ENCODE data around the gene MLLT3. TPM values are rescaled to one million over a fixed set of nuclear protein-coding genes. Genes with fewer than 3 reads are reported as not detected.

The MLLT3 gene
- total RNA-seq, 1 donor from 2014 or later: 18.0 TPM

DNA sequence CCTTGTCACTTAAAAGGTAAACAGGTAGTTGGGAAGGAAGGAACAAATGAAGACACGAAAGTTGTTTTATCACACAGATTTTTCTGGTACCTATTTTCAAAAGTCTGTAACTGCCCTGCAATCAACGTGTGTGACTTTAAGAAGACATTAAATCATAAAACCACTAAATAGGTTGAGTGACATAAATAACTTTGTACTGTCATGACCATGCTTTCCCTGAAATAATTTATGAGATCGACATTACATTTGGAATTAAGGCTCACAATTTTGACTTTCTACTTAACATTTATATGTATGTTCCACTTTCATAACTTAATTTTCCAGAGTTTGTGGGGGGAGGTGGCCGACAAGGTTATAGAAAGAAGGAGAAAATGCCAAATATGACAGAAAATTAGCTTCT, 181.1 kb downstream of the MLLT3 start:
- H3K9me3 ChIP-seq: no peaks in the 10 kb centered on the region
- TF ChIP-seq, protein P1, sequence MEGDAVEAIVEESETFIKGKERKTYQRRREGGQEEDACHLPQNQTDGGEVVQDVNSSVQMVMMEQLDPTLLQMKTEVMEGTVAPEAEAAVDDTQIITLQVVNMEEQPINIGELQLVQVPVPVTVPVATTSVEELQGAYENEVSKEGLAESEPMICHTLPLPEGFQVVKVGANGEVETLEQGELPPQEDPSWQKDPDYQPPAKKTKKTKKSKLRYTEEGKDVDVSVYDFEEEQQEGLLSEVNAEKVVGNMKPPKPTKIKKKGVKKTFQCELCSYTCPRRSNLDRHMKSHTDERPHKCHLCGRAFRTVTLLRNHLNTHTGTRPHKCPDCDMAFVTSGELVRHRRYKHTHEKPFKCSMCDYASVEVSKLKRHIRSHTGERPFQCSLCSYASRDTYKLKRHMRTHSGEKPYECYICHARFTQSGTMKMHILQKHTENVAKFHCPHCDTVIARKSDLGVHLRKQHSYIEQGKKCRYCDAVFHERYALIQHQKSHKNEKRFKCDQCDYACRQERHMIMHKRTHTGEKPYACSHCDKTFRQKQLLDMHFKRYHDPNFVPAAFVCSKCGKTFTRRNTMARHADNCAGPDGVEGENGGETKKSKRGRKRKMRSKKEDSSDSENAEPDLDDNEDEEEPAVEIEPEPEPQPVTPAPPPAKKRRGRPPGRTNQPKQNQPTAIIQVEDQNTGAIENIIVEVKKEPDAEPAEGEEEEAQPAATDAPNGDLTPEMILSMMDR (IDR thresholded peaks at IDR 0.05): no peak
- DNase-seq: no peak
- H3K27me3 ChIP-seq (ENCODE audit: low read depth): no peaks in the 10 kb centered on the region
- intact Hi-C loops (cut with DNase I): no loop called here
- no peak overlapping the region for H3K27ac ChIP-seq
- H3K4me3 ChIP-seq: no peak overlapping the region
- no peaks in the 10 kb centered on the region for H3K4me1 ChIP-seq
- H3K36me3 ChIP-seq: no peaks in the 10 kb centered on the region
- ATAC-seq: no peak

DNA sequence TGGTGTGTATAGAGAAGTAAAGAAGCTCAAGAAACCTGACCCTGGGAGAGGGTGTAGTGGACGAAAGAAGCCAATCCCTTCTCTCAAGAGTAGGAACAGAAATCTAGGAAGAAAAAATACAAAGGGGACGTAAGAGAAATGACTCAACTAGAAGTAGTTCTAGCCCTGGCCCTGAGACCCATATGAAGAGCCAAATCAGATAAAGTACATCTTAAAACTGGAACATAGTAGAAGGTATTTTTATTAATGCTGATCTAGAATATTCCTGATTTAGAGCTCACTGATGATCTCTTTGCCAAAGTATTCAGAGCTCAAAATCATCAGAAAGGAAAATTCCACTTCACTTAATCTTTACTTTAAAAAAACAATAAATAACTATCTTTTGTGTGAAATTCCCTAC, 184.8 kb downstream of the MLLT3 start:
- ATAC-seq (no peak), DNase-seq (no peak)
- TF ChIP-seq, protein P1 (IDR thresholded peaks at IDR 0.05): no peak
- Histone ChIP-seq H3K27ac (no peak overlapping the region), H3K4me1 (no peaks in the 10 kb centered on the region), H3K36me3 (no peaks in the 10 kb centered on the region), H3K9me3 (no peaks in the 10 kb centered on the region), H3K4me3 (no peak overlapping the region), H3K27me3 (ENCODE audit: low read depth) (no peaks in the 10 kb centered on the region)
- intact Hi-C loops (cut with DNase I): no loop called here

DNA sequence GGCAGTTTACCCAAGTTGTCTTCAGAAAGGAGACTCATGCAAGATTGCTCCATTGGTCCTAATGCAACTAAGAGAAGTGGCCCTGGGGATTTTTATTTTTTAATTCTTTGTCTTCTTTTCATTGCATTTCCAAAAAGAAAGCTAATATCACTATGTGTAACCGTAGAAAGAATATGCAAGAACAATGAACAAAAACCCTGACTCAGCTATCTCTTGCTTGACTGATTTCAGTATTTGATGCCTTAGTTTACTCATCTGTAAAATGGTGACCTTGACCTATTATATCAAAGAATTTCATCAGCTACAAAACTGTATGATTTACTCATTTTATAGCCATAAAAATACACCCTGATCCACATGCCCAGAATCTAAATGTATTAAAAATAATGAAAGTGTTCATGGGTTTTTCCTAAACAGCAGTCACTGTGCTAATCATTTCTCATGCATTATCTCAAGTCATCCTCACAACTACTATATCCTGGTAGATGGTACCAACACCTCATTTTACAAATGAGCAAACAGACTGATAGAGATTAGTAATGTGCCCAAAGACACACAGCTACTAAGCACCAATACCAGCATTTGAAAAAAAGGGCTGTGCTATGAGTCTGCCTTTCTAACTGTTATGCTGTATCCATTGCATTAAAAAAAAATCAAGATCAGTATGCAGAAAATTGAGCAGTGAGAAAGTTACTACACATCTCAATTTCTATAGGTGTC, 185.7 kb downstream of the MLLT3 start:
- no peaks in the 10 kb centered on the region for H3K36me3 ChIP-seq
- no peaks in the 10 kb centered on the region for H3K27me3 ChIP-seq (ENCODE audit: low read depth)
- H3K4me3 ChIP-seq: no peak overlapping the region
- no peaks in the 10 kb centered on the region for H3K9me3 ChIP-seq
- H3K27ac ChIP-seq: no peak overlapping the region
- DNase-seq: no peak
- intact Hi-C loops (cut with DNase I): no loop called here
- H3K4me1 ChIP-seq: no peaks in the 10 kb centered on the region
- TF ChIP-seq, protein P1 (IDR thresholded peaks at IDR 0.05): no peak
- no peak for ATAC-seq

DNA sequence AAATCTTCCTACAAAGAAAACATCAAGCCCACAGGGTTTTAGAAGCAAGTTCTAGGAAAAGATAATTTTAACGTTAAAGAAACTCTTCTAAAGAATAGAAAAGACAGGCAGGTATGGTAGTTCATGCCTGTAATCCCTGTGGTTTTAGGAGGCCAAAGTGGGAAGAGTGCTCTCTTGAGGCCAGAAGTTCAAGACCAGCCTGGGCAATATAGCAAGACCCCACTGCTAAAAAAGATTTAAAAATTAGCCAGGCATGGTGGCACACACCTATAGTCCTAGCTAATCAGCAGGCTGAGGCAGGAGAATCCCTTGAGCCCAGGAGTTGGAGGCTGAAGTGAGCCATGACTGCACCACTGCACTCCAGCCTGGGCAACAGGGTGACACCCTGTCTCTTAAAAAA, 193.3 kb downstream of the MLLT3 start:
- TF ChIP-seq, protein P1 (IDR thresholded peaks at IDR 0.05): no peak
- Histone ChIP-seq H3K36me3 (no peaks in the 10 kb centered on the region), H3K27ac (no peak overlapping the region), H3K9me3 (no peaks in the 10 kb centered on the region), H3K4me1 (no peaks in the 10 kb centered on the region), H3K4me3 (no peak overlapping the region), H3K27me3 (ENCODE audit: low read depth) (no peaks in the 10 kb centered on the region)
- no peak for ATAC-seq
- intact Hi-C loops (cut with DNase I): no loop called here
- DNase-seq: no peak

DNA sequence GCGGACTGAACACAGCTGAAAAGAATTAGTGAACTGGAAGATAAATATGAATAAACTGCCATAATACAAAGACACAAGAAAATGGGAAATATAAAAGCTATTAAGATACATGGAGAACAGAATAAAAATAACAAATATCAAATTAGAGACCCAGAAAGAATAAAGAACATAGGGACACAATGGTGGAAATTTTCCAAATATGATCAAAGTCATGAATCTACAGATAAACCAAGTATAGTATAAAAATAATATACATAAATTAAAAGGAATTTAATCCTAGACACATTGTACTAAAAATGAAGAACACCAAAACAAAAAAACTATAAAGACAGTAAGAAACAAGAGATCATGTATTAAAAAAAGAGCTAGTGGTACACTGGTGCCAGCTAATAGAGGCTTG, 194.9 kb downstream of the MLLT3 start:
- intact Hi-C loops (cut with DNase I): no loop called here
- no peak overlapping the region for H3K4me3 ChIP-seq

More for the DNA sequence above, 194.9 kb downstream of the MLLT3 start:
- no peaks in the 10 kb centered on the region for H3K27me3 ChIP-seq (ENCODE audit: low read depth)
- TF ChIP-seq, protein P1 (IDR thresholded peaks at IDR 0.05): no peak
- H3K9me3 ChIP-seq: no peaks in the 10 kb centered on the region
- H3K4me1 ChIP-seq: no peaks in the 10 kb centered on the region
- no peaks in the 10 kb centered on the region for H3K36me3 ChIP-seq
- DNase-seq (no peak), ATAC-seq (no peak)
- H3K27ac ChIP-seq: no peak overlapping the region

Data from lower lobe of right lung (tissue), 2 donors.